GM19452 (cell line): ENCODE data around the gene LILRA5.
"Not testable (repeated sequence)": the region's sequence is repeated elsewhere in the genome, so short reads cannot be mapped to it uniquely, and the experiment has no call there.

Experiments
- ATAC-seq: cut with Tn5 transposase; IDR thresholded peaks from one replicate; pipeline ENCODE4 v1.9.1; 2021; ENCODE audit not compliant: unreplicated experiment

Gene LILRA5

GRCh38 chr19:54312436-54313377, at the start of gene LILRA5:
Gene LILRA5 (minus strand): TSS chr19:54313166. CDS start chr19:54313019, 147 bp downstream.
- no peak for ATAC-seq

GRCh38 chr19:54361680-54362422, 48.9 kb upstream of the LILRA5 start:
- not testable (repeated sequence) for ATAC-seq

- peak; percentile 58 for ATAC-seq
Observed at GRCh38 chr19:54359149-54359820, 46.3 kb upstream of the LILRA5 start.

GRCh38 chr19:54357381-54357780, 44.4 kb upstream of the LILRA5 start:
- ATAC-seq = no peak

- no peak for ATAC-seq
Observed at GRCh38 chr19:54356444-54357056, 43.6 kb upstream of the LILRA5 start.

GRCh38 chr19:54355675-54356074, 42.7 kb upstream of the LILRA5 start:
- no peak for ATAC-seq

GRCh38 chr19:54354761-54355160, 41.8 kb upstream of the LILRA5 start:
- no peak for ATAC-seq

GRCh38 chr19:54352546-54352945, 39.6 kb upstream of the LILRA5 start:
- no peak for ATAC-seq

GRCh38 chr19:54352041-54352440, 39.1 kb upstream of the LILRA5 start:
- no peak for ATAC-seq

- ATAC-seq = no peak
Observed at GRCh38 chr19:54351474-54351873, 38.5 kb upstream of the LILRA5 start.

GRCh38 chr19:54345938-54346386, 33.0 kb upstream of the LILRA5 start:
- ATAC-seq = no peak

- ATAC-seq = no peak
Observed at GRCh38 chr19:54343868-54344267, 30.9 kb upstream of the LILRA5 start.

- no peak for ATAC-seq
Observed at GRCh38 chr19:54341295-54341694, 28.3 kb upstream of the LILRA5 start.

- ATAC-seq = no peak
Observed at GRCh38 chr19:54339646-54340358, 26.8 kb upstream of the LILRA5 start.

GRCh38 chr19:54338521-54338920, 25.6 kb upstream of the LILRA5 start:
- ATAC-seq = no peak

GRCh38 chr19:54337858-54338230, 24.9 kb upstream of the LILRA5 start:
- no peak for ATAC-seq

- ATAC-seq = no peak
Observed at GRCh38 chr19:54336893-54337857, 24.2 kb upstream of the LILRA5 start.

- no peak for ATAC-seq
Observed at GRCh38 chr19:54335979-54336892, 23.3 kb upstream of the LILRA5 start.
